K562 (cell line): Measurements from ENCODE around the gene WDR90. TPM values are rescaled to one million over a fixed set of nuclear protein-coding genes. Genes with fewer than 3 reads are reported as not detected.
A peak's percentile ranks its signal among the peaks of the same experiment; 100 is the strongest.

Source experiments
- BRD9 ChIP-seq: fragments of 450-650 bp; IDR thresholded peaks from 2 replicates; pipeline ENCODE4 v1.6.1; 2018; ENCODE audit warnings: low read depth; ENCODE audit not compliant: partially characterized antibody
- CBX8 ChIP-seq: fragments of 200-600 bp; sonication (generic); IDR thresholded peaks from 2 replicates; pipeline ENCODE4 v1.6.1; 2012; ENCODE audit warnings: borderline replicate concordance, mixed run types, low read depth, mild to moderate bottlenecking, moderate library complexity, mixed read lengths, low read length, control low read depth, inconsistent platforms; ENCODE audit not compliant: poor library complexity, severe bottlenecking; ENCODE audit errors: extremely low read depth
- CEBPG ChIP-seq, 3 experiments: fragments of 200-800 bp in 1 of 3; sonication (Bioruptor generic) in 1 of 3; sonication (generic) in 1 of 3; formaldehyde crosslinking in 1 of 3; IDR thresholded peaks in 2 of 3; conservative IDR thresholded peaks in 1 of 3; 2 replicates each; pipeline versions ENCODE4 v1.6.1 to v1.8.0; 2016 to 2022; ENCODE audit warnings: missing compliant biosample characterization in 2 of 3, missing genetic modification characterization in 2 of 3, mild to moderate bottlenecking in 1 of 3, missing genetic modification reagents in 1 of 3
- CHD1 ChIP-seq: fragments of 200-600 bp; sonication (generic); IDR thresholded peaks from one replicate; pipeline ENCODE4 v1.6.1; 2012; ENCODE audit warnings: mild to moderate bottlenecking, moderate library complexity, low read length, inconsistent platforms
- EHMT2 ChIP-seq: fragments of 450-650 bp; IDR thresholded peaks from 2 replicates; pipeline ENCODE4 v1.6.1; 2018; ENCODE audit warnings: antibody characterized with exemption
- FIP1L1 ChIP-seq: fragments of 200-400 bp; formaldehyde crosslinking; IDR thresholded peaks from 2 replicates; pipeline ENCODE4 v1.6.1; 2018; ENCODE audit warnings: mild to moderate bottlenecking, low read depth, low read length; ENCODE audit not compliant: poor library complexity, severe bottlenecking
- FOXM1 ChIP-seq, 2 experiments: fragments of 450-650 bp in 1 of 2; sonication (generic) in 1 of 2; formaldehyde crosslinking in 1 of 2; IDR thresholded peaks; 2 replicates each; pipeline versions ENCODE4 v1.6.1 to v1.9.0; 2017 to 2022; ENCODE audit warnings: low read depth in 2 of 2, mild to moderate bottlenecking in 2 of 2, missing genetic modification reagents in 1 of 2, moderate library complexity in 1 of 2
- KDM1A ChIP-seq, 2 experiments: fragments of 450-650 bp; IDR thresholded peaks; 2 replicates each; pipeline ENCODE4 v1.6.1; 2016; ENCODE audit warnings: mild to moderate bottlenecking in 2 of 2
- LCOR ChIP-seq: sonication (generic); formaldehyde crosslinking; IDR thresholded peaks from 2 replicates; pipeline ENCODE4 v1.8.0; 2022; ENCODE audit warnings: mild to moderate bottlenecking, missing genetic modification reagents
- MTA1 ChIP-seq: fragments of 450-650 bp; IDR thresholded peaks from 2 replicates; pipeline ENCODE4 v1.6.1; 2017; ENCODE audit warnings: borderline replicate concordance
- NBN ChIP-seq: fragments of 450-650 bp; IDR thresholded peaks from 2 replicates; pipeline ENCODE4 v1.6.1; 2016; ENCODE audit warnings: low read depth, mild to moderate bottlenecking
- POLR2A ChIP-seq: fragments of 450-650 bp; conservative IDR thresholded peaks from 2 replicates; pipeline ENCODE4 v1.6.1; 2016
- POLR2AphosphoS2 ChIP-seq: IDR thresholded peaks from 2 replicates; pipeline ENCODE4 v1.6.1; 2012; ENCODE audit warnings: low read length, improper control_type of control experiment
- THRAP3 ChIP-seq: fragments of 450-650 bp; IDR thresholded peaks from 2 replicates; pipeline ENCODE4 v1.6.1; 2016; ENCODE audit warnings: mild to moderate bottlenecking, inconsistent platforms, borderline replicate concordance
- ZFX ChIP-seq: sonication (generic); formaldehyde crosslinking; IDR thresholded peaks from 2 replicates; pipeline ENCODE4 v1.8.0; 2022; ENCODE audit warnings: mild to moderate bottlenecking, missing genetic modification reagents, moderate library complexity
- ZNF143 ChIP-seq: sonication (generic); formaldehyde crosslinking; IDR thresholded peaks from 2 replicates; pipeline ENCODE4 v1.9.0; 2022; ENCODE audit warnings: mild to moderate bottlenecking, missing genetic modification reagents
- ZNF263 ChIP-seq: sonication (generic); formaldehyde crosslinking; IDR thresholded peaks from 2 replicates; pipeline ENCODE4 v1.8.0; 2022; ENCODE audit warnings: mild to moderate bottlenecking, missing genetic modification reagents, borderline replicate concordance
- ZNF780A ChIP-seq: fragments of 250-450 bp; sonication (Bioruptor Pico); IDR thresholded peaks from 2 replicates; pipeline ENCODE4 v1.5.0; 2021; ENCODE audit warnings: mild to moderate bottlenecking
- polyA plus RNA-seq, 8 experiments: library from polyadenylated mRNA; depleted of rRNA in 4 of 8; stranded (reverse) in 5 of 8; unstranded in 3 of 8; fragments of >200 nt; fragmentation: Nextera tagmentation in 2 of 8; fragmentation: Illumina TruSeq in 1 of 8; extraction: Ambion mirVana in 2 of 8; extraction: Trizol in 1 of 8; gene quantifications; 2 replicates each; pipeline versions ENCODE4 v1.2.1 to v1.2.3, GENCODE V29; 2011 to 2014; ENCODE audit warnings: inconsistent platforms in 1 of 8, missing spikeins in 1 of 8
- total RNA-seq, 7 experiments: library from RNA; depleted of rRNA in 6 of 7; stranded (reverse); fragments of >200 nt in 6 of 7; fragmentation: Illumina TruSeq in 2 of 7; extraction: Trizol in 2 of 7; gene quantifications; 2 replicates each; pipeline versions ENCODE4 v1.2.1 to v1.2.3, GENCODE V29; 2011 to 2021; ENCODE audit warnings: low replicate concordance in 1 of 7
- TF ChIP-seq, protein P1 (sequence below): fragments of 450-650 bp; IDR thresholded peaks from one replicate; pipeline ENCODE4 v1.6.1; 2018; ENCODE audit warnings: mild to moderate bottlenecking, moderate library complexity; ENCODE audit not compliant: partially characterized antibody
- TF ChIP-seq, protein P2 (sequence below): fragments of 450-650 bp; IDR thresholded peaks from 2 replicates; pipeline ENCODE4 v1.6.1; 2014; ENCODE audit warnings: low read depth, mild to moderate bottlenecking, moderate library complexity, borderline replicate concordance
- TF ChIP-seq, protein P3 (sequence below), 3 experiments: fragments of 200-800 bp in 1 of 3; sonication (Bioruptor generic) in 1 of 3; sonication (generic) in 1 of 3; formaldehyde crosslinking in 1 of 3; IDR thresholded peaks; 2 replicates each; pipeline versions ENCODE4 v1.6.1 to v1.8.0; 2016 to 2022; ENCODE audit warnings: mild to moderate bottlenecking in 2 of 3, missing compliant biosample characterization in 2 of 3, missing genetic modification characterization in 2 of 3, missing genetic modification reagents in 1 of 3
- TF ChIP-seq, protein P4 (sequence below): fragments of 450-650 bp; IDR thresholded peaks from 2 replicates; pipeline ENCODE4 v1.6.1; 2016; ENCODE audit warnings: missing biosample characterization, missing genetic modification characterization

WDR90 gene
- total and polyA plus RNA-seq, 9 of the 15 experiments (the other 6 are each of a cell fraction or from before 2014, with no cell fraction given): 0.44 to 12.6 (median 3.3) TPM

DNA sequence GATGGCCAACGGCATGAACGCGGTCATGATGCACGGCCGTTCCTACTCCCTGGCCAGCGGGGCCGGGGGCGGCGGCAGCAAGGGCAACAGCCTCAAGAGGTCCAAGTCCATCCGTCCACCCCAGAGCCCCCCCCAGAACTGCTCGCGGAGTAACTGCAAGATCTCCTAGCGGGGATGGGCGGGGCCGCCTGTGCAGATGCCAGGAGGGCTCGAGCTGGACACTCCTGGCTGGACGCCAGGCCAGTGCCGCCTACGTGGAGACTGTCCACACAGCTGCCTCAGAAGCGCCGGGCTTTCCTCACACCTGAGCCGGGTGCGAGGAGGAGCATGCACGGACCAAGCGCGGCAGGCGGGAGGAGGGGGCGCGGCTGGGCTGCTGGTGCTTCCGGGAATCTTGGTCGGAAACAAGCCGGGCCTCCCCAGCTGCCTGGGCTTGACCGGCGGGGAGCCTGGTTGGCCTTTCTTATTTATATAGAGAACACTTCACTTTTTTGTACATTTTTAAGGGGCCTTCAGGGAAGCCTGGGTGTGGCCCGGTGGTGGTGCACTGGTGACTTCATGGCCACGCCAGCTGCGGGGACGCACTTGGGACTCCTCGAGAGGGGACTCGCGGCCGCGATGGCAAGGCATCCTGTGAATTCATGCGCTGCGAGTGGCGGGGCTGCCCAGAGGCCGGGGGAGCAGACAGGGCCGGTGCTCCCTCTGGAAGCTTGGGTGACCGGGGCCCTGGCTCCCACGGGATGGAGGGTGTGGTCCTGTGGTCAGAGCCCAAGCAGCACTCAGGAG is 21.5 kb upstream of the WDR90 start (continued):
- TF ChIP-seq, protein P1, sequence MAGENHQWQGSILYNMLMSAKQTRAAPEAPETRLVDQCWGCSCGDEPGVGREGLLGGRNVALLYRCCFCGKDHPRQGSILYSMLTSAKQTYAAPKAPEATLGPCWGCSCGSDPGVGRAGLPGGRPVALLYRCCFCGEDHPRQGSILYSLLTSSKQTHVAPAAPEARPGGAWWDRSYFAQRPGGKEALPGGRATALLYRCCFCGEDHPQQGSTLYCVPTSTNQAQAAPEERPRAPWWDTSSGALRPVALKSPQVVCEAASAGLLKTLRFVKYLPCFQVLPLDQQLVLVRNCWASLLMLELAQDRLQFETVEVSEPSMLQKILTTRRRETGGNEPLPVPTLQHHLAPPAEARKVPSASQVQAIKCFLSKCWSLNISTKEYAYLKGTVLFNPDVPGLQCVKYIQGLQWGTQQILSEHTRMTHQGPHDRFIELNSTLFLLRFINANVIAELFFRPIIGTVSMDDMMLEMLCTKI: no peak
- TF ChIP-seq MTA1 (no peak), POLR2A (no peak), EHMT2 (no peak), FIP1L1 (peak; percentile 34), ZNF263 (CRISPR knock-in tag) (0 out of 2 replicates have a peak, but pooled peaks have one; percentile 19), POLR2AphosphoS2 (no peak), ZFX (CRISPR knock-in tag) (no peak), BRD9 (no peak), ZNF780A (CRISPR knock-in tag) (no peak), NBN (no peak), THRAP3 (peak; percentile 90; the same call in 1 of the 2 replicates), LCOR (CRISPR knock-in tag) (no peak), ZNF143 (CRISPR knock-in tag) (no peak), CEBPG (CRISPR knock-in tag; IDR thresholded peaks at IDR 0.05) (no peak), CEBPG (tag; conservative IDR thresholded peaks at IDR 0.05 in 1 of 2, IDR thresholded peaks at IDR 0.05 in 1 of 2) (no peak), CBX8 (no peak), FOXM1 (IDR thresholded peaks at IDR 0.05; ENCODE audit: low read depth) (no peak), FOXM1 (CRISPR knock-in tag; IDR thresholded peaks at IDR 0.05; ENCODE audit: low read depth) (no peak), CHD1 (no peak), KDM1A (IDR thresholded peaks at IDR 0.05) (no peak)
- TF ChIP-seq, protein P2, sequence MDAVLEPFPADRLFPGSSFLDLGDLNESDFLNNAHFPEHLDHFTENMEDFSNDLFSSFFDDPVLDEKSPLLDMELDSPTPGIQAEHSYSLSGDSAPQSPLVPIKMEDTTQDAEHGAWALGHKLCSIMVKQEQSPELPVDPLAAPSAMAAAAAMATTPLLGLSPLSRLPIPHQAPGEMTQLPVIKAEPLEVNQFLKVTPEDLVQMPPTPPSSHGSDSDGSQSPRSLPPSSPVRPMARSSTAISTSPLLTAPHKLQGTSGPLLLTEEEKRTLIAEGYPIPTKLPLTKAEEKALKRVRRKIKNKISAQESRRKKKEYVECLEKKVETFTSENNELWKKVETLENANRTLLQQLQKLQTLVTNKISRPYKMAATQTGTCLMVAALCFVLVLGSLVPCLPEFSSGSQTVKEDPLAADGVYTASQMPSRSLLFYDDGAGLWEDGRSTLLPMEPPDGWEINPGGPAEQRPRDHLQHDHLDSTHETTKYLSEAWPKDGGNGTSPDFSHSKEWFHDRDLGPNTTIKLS: no peak
- TF ChIP-seq, protein P3, sequence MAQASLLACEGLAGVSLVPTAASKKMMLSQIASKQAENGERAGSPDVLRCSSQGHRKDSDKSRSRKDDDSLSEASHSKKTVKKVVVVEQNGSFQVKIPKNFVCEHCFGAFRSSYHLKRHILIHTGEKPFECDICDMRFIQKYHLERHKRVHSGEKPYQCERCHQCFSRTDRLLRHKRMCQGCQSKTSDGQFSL (CRISPR knock-in tag; IDR thresholded peaks at IDR 0.05): 0 out of 2 replicates have a peak, but pooled peaks have one; percentile 53
- TF ChIP-seq, protein P3 (tag; IDR thresholded peaks at IDR 0.05): no peak
- TF ChIP-seq, protein P4, sequence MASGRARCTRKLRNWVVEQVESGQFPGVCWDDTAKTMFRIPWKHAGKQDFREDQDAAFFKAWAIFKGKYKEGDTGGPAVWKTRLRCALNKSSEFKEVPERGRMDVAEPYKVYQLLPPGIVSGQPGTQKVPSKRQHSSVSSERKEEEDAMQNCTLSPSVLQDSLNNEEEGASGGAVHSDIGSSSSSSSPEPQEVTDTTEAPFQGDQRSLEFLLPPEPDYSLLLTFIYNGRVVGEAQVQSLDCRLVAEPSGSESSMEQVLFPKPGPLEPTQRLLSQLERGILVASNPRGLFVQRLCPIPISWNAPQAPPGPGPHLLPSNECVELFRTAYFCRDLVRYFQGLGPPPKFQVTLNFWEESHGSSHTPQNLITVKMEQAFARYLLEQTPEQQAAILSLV (tag): no peak
